Lower leg skin (tissue), 3 donors: ENCODE measurements around the gene SCAPER.

Experiments
- CTCF ChIP-seq, 3 donors: fragments of 450-650 bp; IDR thresholded peaks; one replicate each; pipeline ENCODE4 v1.5.1; 2016; ENCODE audit warnings: antibody characterized with exemption in 3 of 3, mild to moderate bottlenecking in 3 of 3, moderate library complexity in 2 of 3
- POLR2A ChIP-seq, 2 donors: fragments of 450-650 bp; IDR thresholded peaks; one replicate each; pipeline ENCODE4 v1.6.1; 2016 to 2017; ENCODE audit warnings: antibody characterized with exemption in 2 of 2, mild to moderate bottlenecking in 1 of 2, moderate library complexity in 1 of 2

- no peak for TF ChIP-seq CTCF (IDR thresholded peaks at IDR 0.05)
- TF ChIP-seq POLR2A (IDR thresholded peaks at IDR 0.05): no peak
Measured at GRCh38 chr15:76336254-76337058, 568.7 kb downstream of the SCAPER start, which contains the start of gene ISL2.
